Left ventricle myocardium superior (tissue), 1 donor: ENCODE data around the gene SIVA1. TPM values are rescaled to one million over a fixed set of nuclear protein-coding genes. Genes with fewer than 3 reads are reported as not detected.

Source experiments
- ATAC-seq: fragments of 200-7000 bp; cut with Tn5 transposase; one replicate; pipeline ENCODE4 v1.9.1; 2020; ENCODE audit warnings: mild to moderate bottlenecking, moderate library complexity
- DNase-seq: peaks from one replicate; pipeline ENCODE4 v3.0.0-alpha.2; 2020
- intact Hi-C: fragments of 100-400 bp; cut with micrococcal nuclease; formaldehyde crosslinking; loops from one replicate; pipeline ENCODE4 v1.11.0; 2022
- total RNA-seq: library from RNA; stranded (reverse); fragmentation: NEBNext Ultra II Directional; extraction: Animal tissue kit (Norgen Biotek cat#: 25700); gene quantifications from one replicate; pipeline ENCODE4 v1.2.1, GENCODE V29; 2021
- donor health status: DM: no; HTN: yes; CAD: no; lungs with severe emphysema.

SIVA1 gene
- total RNA-seq, 1 donor from 2014 or later, result 65.1 TPM

- intact Hi-C loops, result loop anchor here (10.0 kb wide), 1 partner anchor 59 kb away; no protein-coding TSS in a partner anchor
- ATAC-seq (no peak), DNase-seq (no peak)
Measured at GRCh38 chr14:104765517-104765916, 12.6 kb downstream of the SIVA1 start.

DNA sequence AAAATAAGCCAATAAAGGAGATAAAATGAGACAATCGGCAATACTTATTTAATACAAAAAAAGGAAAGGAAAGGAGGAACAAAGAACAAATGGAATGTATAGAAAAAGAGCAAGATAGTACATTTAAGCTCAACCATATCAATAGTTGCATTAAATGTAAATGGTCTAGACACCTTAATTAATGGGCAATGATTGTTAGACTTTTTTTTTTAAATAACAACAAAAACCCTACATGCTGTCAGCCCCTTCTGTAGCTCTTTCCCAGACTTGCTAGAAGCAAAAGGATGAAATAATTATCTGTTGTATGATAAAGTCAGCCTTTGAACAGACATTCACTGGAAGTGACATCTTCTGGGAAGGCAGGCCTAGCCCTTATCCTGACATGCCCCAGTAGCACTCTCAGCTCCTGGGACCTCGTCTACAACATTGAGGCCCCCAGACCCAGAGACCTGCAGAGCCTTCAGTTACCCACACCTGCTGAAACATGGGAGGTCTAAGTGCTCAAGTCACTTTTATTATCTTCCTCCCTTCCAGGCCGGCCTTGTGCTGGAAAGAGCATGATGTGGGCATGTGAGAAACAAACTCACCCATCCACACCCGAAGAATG lies 13.4 kb downstream of the SIVA1 start:
- ATAC-seq, result no peak
- no peak for DNase-seq
- intact Hi-C loops, result loop anchor here (10.0 kb wide), 1 partner anchor 58 kb away; no protein-coding TSS in a partner anchor

- ATAC-seq, result no peak
- DNase-seq, result no peak
- intact Hi-C loops, result loop anchor here (10.0 kb wide), 1 partner anchor 58 kb away; no protein-coding TSS in a partner anchor
Measured at GRCh38 chr14:104766863-104767633, 14.1 kb downstream of the SIVA1 start.

GRCh38 chr14:104767634-104767918 lies 14.6 kb downstream of the SIVA1 start:
- intact Hi-C loops, result loop anchor here (10.0 kb wide), 1 partner anchor 57 kb away; no protein-coding TSS in a partner anchor
- no peak for ATAC-seq
- no peak for DNase-seq

GRCh38 chr14:104768437-104769323 lies 15.7 kb downstream of the SIVA1 start:
- peak; percentile 94 for DNase-seq

DNA sequence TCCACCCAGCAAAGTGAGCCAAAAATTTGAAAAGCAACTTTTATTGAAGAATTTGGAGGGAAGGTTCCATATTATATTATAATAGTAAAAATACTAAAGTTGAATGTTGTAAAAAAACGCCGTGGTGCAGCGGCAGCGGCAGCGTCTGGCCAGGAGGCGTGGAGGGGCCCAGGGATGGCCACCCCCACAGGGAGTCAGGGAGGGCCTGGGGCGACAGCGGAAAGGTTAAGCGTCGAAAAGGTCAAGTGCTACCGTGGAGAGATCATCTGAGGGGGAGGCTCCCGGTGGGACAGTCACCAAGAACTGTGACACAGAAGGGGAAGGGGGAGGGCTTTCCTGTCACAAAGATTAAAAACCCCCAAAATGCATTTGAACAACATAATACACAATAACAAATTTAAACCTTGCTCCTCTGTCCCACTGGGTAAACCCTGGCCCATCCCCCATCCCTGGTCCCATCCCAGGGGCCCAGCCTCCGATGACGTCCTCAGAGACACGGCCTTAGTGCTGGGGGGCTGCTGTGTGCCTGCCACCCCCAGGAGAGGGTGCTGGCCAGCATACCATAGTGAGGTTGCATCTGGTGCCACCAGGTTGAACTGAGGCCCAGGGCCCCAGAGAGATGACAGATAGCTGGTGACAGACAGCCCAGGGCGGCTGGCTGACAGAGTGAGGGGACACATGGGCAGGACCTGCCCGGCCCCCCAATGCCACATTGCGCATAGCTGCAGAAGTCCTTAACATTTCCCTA lies 16.6 kb downstream of the SIVA1 start:
- DNase-seq (no peak), ATAC-seq (no peak)
- intact Hi-C loops, result loop anchor here (10.0 kb wide), 1 partner anchor 55 kb away; no protein-coding TSS in a partner anchor

More at GRCh38 chr14:104768437-104769323, 15.7 kb downstream of the SIVA1 start:
- intact Hi-C loops, result loop anchor here (10.0 kb wide), 1 partner anchor 56 kb away; no protein-coding TSS in a partner anchor
- ATAC-seq, result peak; percentile 90

DNA sequence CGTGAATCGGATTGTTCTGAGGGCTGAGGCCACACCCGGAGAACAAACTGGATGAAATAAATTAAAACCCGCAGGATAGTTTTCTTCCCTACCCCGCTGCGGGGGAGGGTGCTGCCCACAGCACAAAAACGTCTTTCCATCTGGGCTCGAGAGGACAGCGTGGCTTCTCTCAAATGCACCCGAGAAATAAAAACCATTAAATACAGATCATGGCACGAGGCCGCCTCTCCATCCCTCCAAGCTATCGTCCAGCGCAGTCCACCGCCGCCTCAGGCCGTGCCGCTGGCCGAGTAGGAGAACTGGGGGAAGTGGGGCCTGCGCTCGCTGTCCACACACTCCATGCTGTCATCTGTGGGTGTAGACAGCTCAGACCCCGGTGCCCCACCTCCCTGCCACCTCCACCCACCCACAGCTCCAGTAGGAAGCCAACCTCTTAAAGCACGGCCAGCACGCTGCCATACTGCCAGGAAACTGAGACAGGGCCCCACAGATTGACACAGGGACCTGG lies 17.2 kb downstream of the SIVA1 start:
- no peak for DNase-seq
- intact Hi-C loops, result no loop called here

GRCh38 chr14:104770851-104771272 lies 17.9 kb downstream of the SIVA1 start:
- DNase-seq (no peak), ATAC-seq (no peak)
- intact Hi-C loops, result no loop called here

More for the DNA sequence above, 17.2 kb downstream of the SIVA1 start:
- ATAC-seq, result no peak

- DNase-seq (no peak), ATAC-seq (no peak)
- intact Hi-C loops, result no loop called here
Measured at GRCh38 chr14:104771374-104771773, 18.4 kb downstream of the SIVA1 start.

DNA sequence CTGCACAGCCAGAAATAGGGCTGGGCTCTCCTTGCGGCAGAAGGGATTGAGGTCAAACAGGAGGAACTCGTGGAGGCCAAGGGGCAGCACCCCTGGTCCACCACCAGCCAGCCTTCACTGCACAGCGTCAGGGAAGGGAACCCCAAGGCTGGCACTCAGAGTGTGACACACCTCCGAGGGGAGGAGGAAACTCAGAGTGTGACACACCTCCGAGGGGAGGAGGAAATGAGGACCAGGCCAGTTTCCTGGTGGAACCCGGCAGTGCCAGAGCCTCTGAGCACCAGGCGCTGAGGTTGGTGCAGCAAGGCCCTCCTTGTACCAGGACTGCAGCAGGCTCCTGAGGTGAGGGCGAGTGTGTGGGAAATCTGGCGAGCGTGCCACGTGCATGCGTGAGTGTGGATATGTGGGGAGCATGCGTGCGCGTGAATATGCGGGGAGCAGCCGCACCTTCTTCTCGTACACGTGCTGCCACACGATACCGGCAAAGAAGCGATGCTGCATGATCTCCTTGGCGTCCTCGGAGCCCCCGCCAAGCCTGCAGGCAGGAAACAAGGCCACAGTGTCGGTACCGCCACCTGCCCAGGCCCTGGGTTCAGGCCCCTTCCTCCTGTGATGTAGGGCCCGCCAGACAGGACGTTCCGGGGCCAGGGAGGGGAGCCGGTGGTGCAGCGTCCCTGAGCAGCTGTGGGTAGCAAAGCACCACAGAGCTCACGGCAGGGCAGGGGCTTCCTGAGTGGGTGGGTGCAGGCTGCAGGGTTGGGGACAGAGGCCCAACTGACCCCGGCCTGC lies 19.2 kb downstream of the SIVA1 start:
- no peak for DNase-seq
- intact Hi-C loops, result no loop called here
- no peak for ATAC-seq

- ATAC-seq (no peak), DNase-seq (no peak)
- intact Hi-C loops, result no loop called here
Measured at GRCh38 chr14:104772707-104773504, 20.0 kb downstream of the SIVA1 start.

GRCh38 chr14:104773505-104774452 lies 20.8 kb downstream of the SIVA1 start:
- ATAC-seq (peak; percentile 4), DNase-seq (no peak)
- intact Hi-C loops, result no loop called here

- intact Hi-C loops, result no loop called here
- DNase-seq (no peak), ATAC-seq (no peak)
Measured at GRCh38 chr14:104774453-104775072, 21.6 kb downstream of the SIVA1 start.

DNA sequence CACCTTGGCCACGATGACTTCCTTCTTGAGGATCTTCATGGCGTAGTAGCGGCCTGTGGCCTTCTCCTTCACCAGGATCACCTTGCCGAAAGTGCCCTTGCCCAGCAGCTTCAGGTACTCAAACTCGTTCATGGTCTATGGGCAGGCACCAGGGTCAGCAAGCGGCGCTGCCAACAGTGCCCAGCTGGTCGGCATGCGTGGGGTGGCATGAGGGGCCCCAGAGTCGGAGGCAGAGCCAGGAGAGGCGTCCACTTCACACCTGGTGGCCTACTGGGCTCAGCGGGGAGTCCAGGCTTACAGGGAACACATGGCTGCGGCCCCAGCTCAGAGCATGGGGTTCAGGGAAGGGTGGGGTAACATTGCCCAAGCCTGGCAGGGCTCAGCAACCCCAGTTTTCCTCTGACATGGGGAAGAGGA lies 22.1 kb downstream of the SIVA1 start:
- DNase-seq (no peak), ATAC-seq (no peak)
- intact Hi-C loops, result no loop called here

DNA sequence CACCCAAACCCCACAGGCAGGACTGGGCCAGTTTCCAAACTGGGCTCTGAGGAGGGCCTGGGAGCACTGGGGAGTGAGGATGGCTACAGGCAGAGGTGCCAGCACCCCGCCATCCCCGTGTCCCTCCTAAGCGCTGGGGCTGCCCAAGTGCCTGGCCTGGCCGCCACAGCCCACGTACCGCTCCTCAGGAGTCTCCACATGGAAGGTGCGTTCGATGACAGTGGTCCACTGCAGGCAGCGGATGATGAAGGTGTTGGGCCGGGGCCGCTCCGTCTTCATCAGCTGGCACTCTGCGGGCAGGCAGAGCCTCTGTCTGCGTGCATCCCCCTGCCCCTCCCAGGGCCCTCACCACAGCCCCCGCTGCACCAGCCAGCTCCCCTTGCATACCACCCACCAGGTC lies 23.5 kb downstream of the SIVA1 start:
- intact Hi-C loops, result no loop called here
- DNase-seq (no peak), ATAC-seq (no peak)
